ENCODE data around the gene FRMD7.

The FRMD7 gene

DNA sequence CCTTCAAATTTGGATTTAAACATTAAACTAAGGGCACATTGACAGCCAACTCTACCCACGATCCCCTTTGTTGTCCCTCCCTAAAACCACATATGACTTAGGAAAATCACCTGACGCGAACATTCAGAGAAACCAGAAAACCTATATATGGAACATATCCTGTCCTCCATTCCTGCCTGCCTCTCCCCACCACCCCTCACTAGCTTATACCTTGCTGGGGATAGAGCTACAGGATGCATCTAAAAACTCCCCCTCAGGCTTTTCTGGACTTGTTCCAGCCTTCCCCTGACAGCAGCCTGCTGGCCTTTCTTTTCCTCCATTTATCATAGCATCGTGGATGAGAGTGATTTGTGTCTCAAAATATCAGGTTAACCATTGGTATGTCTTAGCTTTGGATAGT, 96.0 kb downstream of the FRMD7 start:
- DNase-seq: no peak

DNA sequence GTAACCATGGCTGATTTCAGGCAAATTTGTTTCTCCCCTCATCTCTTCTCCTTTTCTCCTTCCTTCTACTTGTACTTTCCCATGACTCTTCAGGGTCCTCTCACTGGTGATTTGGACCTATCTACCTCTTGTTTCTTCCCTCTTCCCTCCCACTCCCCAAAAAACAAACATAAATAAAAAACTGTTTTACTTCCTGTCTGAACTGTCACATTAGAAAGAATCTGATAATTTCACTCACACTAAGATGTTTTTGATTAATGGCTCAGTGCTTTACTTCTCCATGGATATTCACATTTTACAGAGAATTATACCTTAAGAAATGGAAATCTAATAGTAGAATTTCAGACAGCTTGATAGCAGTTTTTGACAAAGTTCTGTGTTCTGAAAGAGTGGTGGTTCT, 97.6 kb downstream of the FRMD7 start:
- DNase-seq: no peak

All from suppressor macrophage treated with lipopolysaccharide for 1 hour (primary cell).